ENCODE results near the gene SAA1. TPM values are rescaled to one million over a fixed set of nuclear protein-coding genes. Genes with fewer than 3 reads are reported as not detected.

SAA1 gene
- total RNA-seq, 4 donors from 2014 or later: 170 to 1,717 (median 790) TPM

- no peak for DNase-seq (ENCODE audit: low spot score)
- ATAC-seq (ENCODE audit: low FRiP score): no peak
- TF ChIP-seq CTCF (IDR thresholded peaks at IDR 0.05): no peak
Observed at GRCh38 chr11:18317551-18317950, 51.5 kb downstream of the SAA1 start.

Small RNA genes within 50 kb of the gene (small RNA-seq; reads per million reads assigned to genes)
- gene RNA5SP333 (not detected), gene RNA5SP334 (not detected)

Other genes starting within 250 kb of the SAA1 start
- gene TPH1, start 220.0 kb upstream of the SAA1 start, total RNA-seq: under 1 TPM; 0.19 to 0.47 (median 0.31) TPM
- 10 to 100 TPM in 2 of 4 donors, 1 to 10 TPM in 2; 6.6 to 13.2 (median 9.8) TPM for gene SAAL1, start 160.2 kb upstream of the SAA1 start, total RNA-seq
- gene MRGPRX3, start 133.7 kb upstream of the SAA1 start, total RNA-seq: not detected
- not detected for gene MRGPRX4, start 93.4 kb upstream of the SAA1 start, total RNA-seq
- 1 to 10 TPM in 1 of 4 donors, under 1 TPM in 1, not detected in 2; 0.74 to 3.2 TPM for gene SAA4, start 29.5 kb upstream of the SAA1 start, total RNA-seq
- gene SAA2, start 17.6 kb upstream of the SAA1 start, total RNA-seq: 100 to 1,000 TPM in 3 of 4 donors, 10 to 100 TPM in 1; 37.2 to 515 (median 246) TPM
- gene HPS5, start 55.9 kb downstream of the SAA1 start, total RNA-seq: 10 to 100 TPM; 23.0 to 66.0 (median 24.1) TPM
- 10 to 100 TPM; 54.1 to 74.2 (median 70.8) TPM for gene GTF2H1, start 56.3 kb downstream of the SAA1 start, total RNA-seq
- gene LDHA, start 128.3 kb downstream of the SAA1 start, total RNA-seq: 100 to 1,000 TPM; 403 to 946 (median 700) TPM
- gene LDHC, start 146.1 kb downstream of the SAA1 start, total RNA-seq: under 1 TPM in 2 of 4 donors, not detected in 2; 0.19 to 0.60 TPM
- gene LDHAL6A, start 189.6 kb downstream of the SAA1 start, total RNA-seq: not detected

Data from omental fat pad (tissue), 4 donors.